Measurements from ENCODE around the gene NEDD8.

The NEDD8 gene

DNA sequence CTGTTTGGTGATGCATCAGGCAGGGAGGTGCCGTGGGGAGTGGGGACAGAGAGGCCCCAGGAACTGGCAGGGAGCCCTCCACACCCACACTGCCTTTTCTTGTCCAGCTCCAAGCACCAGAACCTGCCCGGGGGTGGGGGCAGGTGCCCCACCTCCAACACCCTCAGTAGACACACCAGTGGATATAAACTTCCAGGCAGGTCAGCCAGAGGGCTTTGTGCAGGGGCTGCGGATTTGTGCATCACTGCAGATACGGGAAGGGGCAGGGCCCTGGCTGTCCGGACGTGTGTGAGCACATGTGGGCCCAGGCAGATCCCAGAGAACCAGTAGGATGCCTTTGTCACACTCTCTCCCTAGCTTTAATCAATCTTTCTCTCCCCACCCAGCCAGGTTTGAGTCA lies 32.1 kb upstream of the NEDD8 start:
- no peak for FAIRE-seq
- TF ChIP-seq, protein P1, sequence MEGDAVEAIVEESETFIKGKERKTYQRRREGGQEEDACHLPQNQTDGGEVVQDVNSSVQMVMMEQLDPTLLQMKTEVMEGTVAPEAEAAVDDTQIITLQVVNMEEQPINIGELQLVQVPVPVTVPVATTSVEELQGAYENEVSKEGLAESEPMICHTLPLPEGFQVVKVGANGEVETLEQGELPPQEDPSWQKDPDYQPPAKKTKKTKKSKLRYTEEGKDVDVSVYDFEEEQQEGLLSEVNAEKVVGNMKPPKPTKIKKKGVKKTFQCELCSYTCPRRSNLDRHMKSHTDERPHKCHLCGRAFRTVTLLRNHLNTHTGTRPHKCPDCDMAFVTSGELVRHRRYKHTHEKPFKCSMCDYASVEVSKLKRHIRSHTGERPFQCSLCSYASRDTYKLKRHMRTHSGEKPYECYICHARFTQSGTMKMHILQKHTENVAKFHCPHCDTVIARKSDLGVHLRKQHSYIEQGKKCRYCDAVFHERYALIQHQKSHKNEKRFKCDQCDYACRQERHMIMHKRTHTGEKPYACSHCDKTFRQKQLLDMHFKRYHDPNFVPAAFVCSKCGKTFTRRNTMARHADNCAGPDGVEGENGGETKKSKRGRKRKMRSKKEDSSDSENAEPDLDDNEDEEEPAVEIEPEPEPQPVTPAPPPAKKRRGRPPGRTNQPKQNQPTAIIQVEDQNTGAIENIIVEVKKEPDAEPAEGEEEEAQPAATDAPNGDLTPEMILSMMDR (IDR thresholded peaks at IDR 0.05; ENCODE audit: insufficient read depth, missing control alignments) = no peak
- no peak for DNase-seq (ENCODE audit: insufficient read length, low spot score)

DNA sequence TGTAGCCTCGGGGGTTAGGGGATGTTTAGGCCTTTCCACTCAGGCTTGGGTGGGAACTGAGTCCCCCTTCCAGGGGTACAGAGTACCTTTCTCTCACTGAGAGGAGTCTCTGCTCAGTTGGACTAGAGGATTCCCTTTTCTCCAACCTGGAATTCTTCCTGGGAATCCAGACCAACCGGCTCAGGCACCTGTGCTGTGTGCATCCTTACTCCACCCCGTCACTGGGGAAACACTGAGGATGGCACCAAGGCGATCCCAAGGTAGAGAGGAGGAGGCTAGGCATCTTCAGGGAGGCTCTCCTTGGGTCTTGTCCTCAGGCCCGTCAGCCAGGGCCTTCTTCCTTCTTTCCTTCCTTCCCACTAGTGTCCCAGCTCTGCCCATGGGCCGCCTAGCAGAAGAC lies 31.7 kb upstream of the NEDD8 start:
- TF ChIP-seq, protein P1 (IDR thresholded peaks at IDR 0.05; ENCODE audit: insufficient read depth, missing control alignments) = no peak
- FAIRE-seq (no peak), DNase-seq (ENCODE audit: insufficient read length, low spot score) (no peak)

DNA sequence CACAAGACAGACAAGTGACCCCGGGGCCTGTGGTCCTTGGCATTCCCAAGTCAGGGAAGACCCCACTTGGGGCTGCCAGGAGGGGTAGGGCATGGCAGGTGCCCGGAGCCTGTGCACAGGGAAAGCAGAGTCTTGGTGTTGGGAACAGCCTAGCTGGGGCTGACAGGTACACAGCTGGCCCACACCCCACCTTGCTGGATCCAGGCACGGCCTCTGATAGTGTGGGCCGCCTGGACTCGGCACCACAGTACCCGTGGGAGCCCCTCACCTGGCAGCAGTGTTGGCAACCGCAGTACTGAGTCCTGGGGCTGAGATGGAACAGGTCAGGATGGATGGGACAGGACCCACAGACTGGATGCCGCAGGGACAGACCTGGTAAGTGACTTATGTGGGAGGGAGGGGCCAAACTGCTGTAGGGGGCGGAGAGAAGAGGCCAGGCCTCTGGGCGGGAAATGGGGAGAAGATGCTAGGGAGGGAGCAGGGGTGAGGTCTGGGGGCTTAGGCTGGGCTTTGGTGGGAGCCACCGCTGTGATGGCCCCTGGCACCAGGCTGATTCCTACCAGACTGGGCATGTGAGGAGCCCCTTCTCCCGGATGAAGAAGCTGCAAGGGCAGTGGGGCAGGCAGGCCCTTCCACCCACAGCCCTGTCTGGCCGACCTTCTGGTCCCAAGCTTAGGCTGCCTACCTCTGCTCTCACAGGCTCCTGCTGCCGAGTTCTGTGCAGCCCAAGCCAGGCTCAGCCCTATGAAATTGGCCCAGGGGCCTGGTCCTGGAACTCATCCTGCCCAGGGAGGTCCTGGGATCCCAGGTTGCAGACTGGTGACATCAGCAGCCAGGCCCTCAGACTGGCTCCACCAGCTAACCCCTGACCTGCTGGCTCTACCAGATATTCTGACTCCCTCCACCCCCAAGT lies 30.9 kb upstream of the NEDD8 start, which contains the start of gene TGM1:
Gene TGM1 (minus strand): TSS at position 357 of the 913 bp plus-strand sequence. CDS start 825 bp downstream, outside the sequence.
- TF ChIP-seq, protein P1 (IDR thresholded peaks at IDR 0.05; ENCODE audit: insufficient read depth, missing control alignments) = no peak
- no peak for DNase-seq (ENCODE audit: insufficient read length, low spot score)
- FAIRE-seq = no peak

DNA sequence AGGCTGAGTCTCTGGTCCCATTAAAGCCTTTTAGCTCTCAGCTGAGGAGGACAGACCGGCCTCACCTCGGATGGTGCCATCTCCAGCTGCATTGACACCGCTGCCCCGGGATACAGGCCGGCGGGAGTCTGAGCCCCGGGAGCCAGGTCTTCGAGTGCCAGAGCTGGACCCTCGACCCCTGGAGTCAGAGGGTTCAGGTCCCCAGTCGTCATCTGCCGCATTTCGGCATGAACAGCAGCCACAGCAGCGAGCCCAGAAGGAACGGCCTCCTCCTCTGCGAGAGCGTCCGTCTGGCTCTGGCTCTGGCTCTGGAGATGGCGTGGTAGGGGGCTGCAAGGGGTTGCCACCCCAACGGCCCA lies 29.8 kb upstream of the NEDD8 start:
- TF ChIP-seq, protein P1 (IDR thresholded peaks at IDR 0.05; ENCODE audit: insufficient read depth, missing control alignments) = no peak
- FAIRE-seq (no peak), DNase-seq (ENCODE audit: insufficient read length, low spot score) (no peak)

DNA sequence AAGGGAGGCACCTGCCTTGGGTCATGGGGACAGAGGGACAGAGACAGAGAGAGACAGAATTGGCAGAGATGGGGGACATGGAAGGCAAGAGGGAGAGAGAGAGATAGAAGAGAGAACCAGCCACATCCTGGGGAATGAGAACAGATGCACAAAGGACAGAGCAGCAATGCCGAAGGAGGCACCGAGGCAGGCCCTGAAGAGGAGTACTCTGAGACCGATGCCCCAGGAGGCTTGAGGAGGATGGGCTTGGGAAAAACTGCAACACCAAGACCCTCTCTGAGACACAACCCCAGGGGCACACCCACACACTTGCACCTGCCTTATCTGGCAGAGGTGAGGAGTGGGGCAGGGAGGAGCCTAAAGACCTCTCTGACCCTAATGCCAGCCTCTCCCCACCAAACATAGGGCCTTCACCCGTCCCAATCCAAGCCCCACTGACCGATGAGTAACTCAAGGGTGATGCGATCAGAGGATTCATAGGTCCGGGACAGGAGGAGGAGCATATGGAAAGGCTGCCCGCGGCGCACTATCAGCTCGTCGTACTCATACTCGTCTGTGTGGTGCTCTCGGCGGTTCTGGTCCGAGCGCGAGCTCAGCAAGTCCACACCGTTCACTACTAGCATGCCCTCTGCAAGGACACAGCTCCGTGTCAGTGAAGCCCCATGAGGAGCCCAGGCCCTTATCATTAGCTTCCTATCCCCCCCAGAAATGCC lies 29.2 kb upstream of the NEDD8 start:
- TF ChIP-seq, protein P1 (IDR thresholded peaks at IDR 0.05; ENCODE audit: insufficient read depth, missing control alignments) = no peak
- DNase-seq (ENCODE audit: insufficient read length, low spot score) = no peak
- no peak for FAIRE-seq

DNA sequence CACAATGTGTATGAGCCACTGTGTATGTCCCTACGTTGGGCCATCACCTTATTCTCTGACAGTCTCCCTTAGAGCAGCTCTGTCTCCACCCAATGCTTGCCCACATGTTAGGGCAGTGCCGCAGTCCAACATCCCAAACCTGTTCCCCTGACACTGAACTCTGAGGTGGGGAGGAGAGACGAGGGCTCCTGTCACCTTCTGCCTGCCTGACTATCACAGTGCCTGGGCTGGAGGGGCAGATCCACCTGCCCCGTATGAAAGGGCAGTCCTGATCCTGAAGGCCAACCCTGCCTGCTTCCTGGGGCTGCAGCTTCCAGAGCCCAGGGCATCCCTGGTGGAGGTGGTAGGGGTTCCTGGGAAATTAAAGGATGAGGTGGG lies 28.6 kb upstream of the NEDD8 start:
- DNase-seq (ENCODE audit: insufficient read length, low spot score) (no peak), FAIRE-seq (no peak)

More for the DNA sequence above, 28.6 kb upstream of the NEDD8 start:
- TF ChIP-seq, protein P1 (IDR thresholded peaks at IDR 0.05; ENCODE audit: insufficient read depth, missing control alignments) = no peak

Measured in D721Med (cell line).